Endothelial cell of umbilical vein (primary cell): Measurements from ENCODE around the gene PRDM11. TPM values are rescaled to one million over a fixed set of nuclear protein-coding genes. Genes with fewer than 3 reads are reported as not detected.
A peak's percentile ranks its signal among the peaks of the same experiment; 100 is the strongest.

Experiments
- BruUV-seq: library from RNA; stranded (reverse); fragments of 400-500 nt; replicated peaks from 2 replicates; lab custom pipeline; 2021; lab: Mats Ljungman, UMichigan
- CTCF ChIA-PET: fragments of 300-600, 350-600 bp; sonication (Branson Sonifier 250); formaldehyde crosslinking; loops from one replicate; lab custom pipeline; 2021; ENCODE audit warnings: antibody characterized with exemption, inconsistent platforms; lab: Charles Lee
- POLR2A ChIA-PET: fragments of 300-600, 350-600 bp; sonication (Branson Sonifier 250); formaldehyde crosslinking; loops from one replicate; lab custom pipeline; 2021; ENCODE audit warnings: antibody characterized with exemption, inconsistent platforms; lab: Charles Lee
- DNase-seq: peaks from one replicate; pipeline ENCODE4 v3.0.0-alpha.2; 2011; ENCODE audit warnings: low read depth, low spot score
- FAIRE-seq: peaks from 2 replicates; lab custom pipeline; 2011; peaks lifted over from hg19 to GRCh38; lab: Jason Lieb, UNC
- H2AFZ ChIP-seq: 2 replicates; pipeline ENCODE4 v1.6.0; 2012; ENCODE audit warnings: low read depth, low read length, control low read depth, inconsistent platforms
- H3K27ac ChIP-seq: 2 replicates; pipeline ENCODE4 v1.5.1; 2011; ENCODE audit warnings: low read depth, mild to moderate bottlenecking, control low read depth, low read length, moderate library complexity; ENCODE audit not compliant: insufficient read depth
- H3K27me3 ChIP-seq, 2 experiments: 2 replicates each; pipeline versions ENCODE4 v1.6.0 to v1.6.1; 2011; ENCODE audit warnings: low read length in 2 of 2, mixed read lengths in 1 of 2; ENCODE audit not compliant: control insufficient read depth in 2 of 2, insufficient read depth in 2 of 2
- H3K36me3 ChIP-seq, 2 experiments: 2 replicates in 1 of 2; 3 replicates in 1 of 2; pipeline ENCODE4 v1.5.1; 2011; ENCODE audit warnings: low read length in 2 of 2, mild to moderate bottlenecking in 1 of 2, moderate library complexity in 1 of 2; ENCODE audit not compliant: control insufficient read depth in 2 of 2, insufficient read depth in 2 of 2; ENCODE audit errors: extremely low read depth in 1 of 2
- H3K4me1 ChIP-seq: 3 replicates; pipeline ENCODE4 v1.5.1; 2011; ENCODE audit warnings: mild to moderate bottlenecking, low read length; ENCODE audit not compliant: control insufficient read depth, insufficient read depth; ENCODE audit errors: extremely low read depth
- H3K4me2 ChIP-seq: 2 replicates; pipeline ENCODE4 v1.6.1; 2011; ENCODE audit warnings: low read length, control low read depth, mixed read lengths; ENCODE audit not compliant: insufficient read depth
- H3K4me3 ChIP-seq, 3 experiments: fragments of 200-600 bp in 1 of 3; sonication (generic), shearing (Covaris generic) in 1 of 3; replicated peaks in 1 of 3; 2 replicates each; pipeline ENCODE4 v1.5.1; 2011 to 2016; ENCODE audit warnings: control low read depth in 3 of 3, low read length in 3 of 3, mild to moderate bottlenecking in 2 of 3, inconsistent platforms in 1 of 3, low read depth in 1 of 3, moderate library complexity in 1 of 3; ENCODE audit not compliant: insufficient read depth in 1 of 3
- H3K79me2 ChIP-seq: 2 replicates; pipeline ENCODE4 v1.6.0; 2012; ENCODE audit warnings: low read length, inconsistent platforms; ENCODE audit not compliant: control insufficient read depth, insufficient read depth
- H3K9ac ChIP-seq: replicated peaks from 2 replicates; pipeline ENCODE3; 2011; ENCODE audit warnings: low read length, control low read depth; ENCODE audit not compliant: insufficient read depth; ENCODE audit errors: extremely low read depth
- H3K9me1 ChIP-seq: replicated peaks from 3 replicates; pipeline ENCODE4 v1.6.0; 2011; ENCODE audit warnings: mild to moderate bottlenecking, low read length; ENCODE audit not compliant: control insufficient read depth, insufficient read depth; ENCODE audit errors: extremely low read depth
- H3K9me3 ChIP-seq: replicated peaks from 2 replicates; pipeline ENCODE4 v1.5.1; 2012; ENCODE audit warnings: low read length, inconsistent platforms; ENCODE audit not compliant: control insufficient read depth, insufficient read depth
- H4K20me1 ChIP-seq: replicated peaks from 2 replicates; pipeline ENCODE3; 2011; ENCODE audit warnings: mild to moderate bottlenecking, low read length; ENCODE audit not compliant: control insufficient read depth, insufficient read depth; ENCODE audit errors: extremely low read depth
- EZH2 ChIP-seq: IDR thresholded peaks from 2 replicates; pipeline ENCODE4 v1.6.1; 2012; ENCODE audit warnings: borderline replicate concordance, low read depth, mild to moderate bottlenecking, moderate library complexity, low read length, inconsistent platforms; ENCODE audit not compliant: severe bottlenecking
- FOS ChIP-seq: IDR thresholded peaks from 2 replicates; pipeline ENCODE4 v1.6.1; 2011; ENCODE audit warnings: mild to moderate bottlenecking, low read length, moderate library complexity, borderline replicate concordance; ENCODE audit not compliant: insufficient read depth
- GATA2 ChIP-seq: IDR thresholded peaks from 2 replicates; pipeline ENCODE4 v1.7.0; 2011; ENCODE audit warnings: low read depth, mild to moderate bottlenecking, moderate library complexity, mixed read lengths, low read length; ENCODE audit not compliant: insufficient read length, insufficient read depth
- JUN ChIP-seq: IDR thresholded peaks from 2 replicates; pipeline ENCODE4 v1.6.1; 2011; ENCODE audit warnings: borderline replicate concordance, low read depth; ENCODE audit not compliant: insufficient read length, insufficient read depth
- MYC ChIP-seq: IDR thresholded peaks from one replicate; pipeline ENCODE4 v1.6.1; 2011; ENCODE audit warnings: mild to moderate bottlenecking, low read depth, low read length
- POLR2A ChIP-seq: IDR thresholded peaks from 2 replicates; pipeline ENCODE4 v1.6.1; 2012; ENCODE audit warnings: low read depth, mild to moderate bottlenecking, control low read depth, low read length
- POLR2AphosphoS5 ChIP-seq: IDR thresholded peaks from 2 replicates; pipeline ENCODE4 v1.6.1; 2012; ENCODE audit warnings: low read depth, mild to moderate bottlenecking, control low read depth, low read length, moderate library complexity; ENCODE audit not compliant: insufficient read depth
- dilution Hi-C: fragments of 300-500 bp; cut with MboI; formaldehyde crosslinking; loops from one replicate; pipeline ENCODE4 v1.15.0; 2019; ENCODE audit warnings: low sequenced_read_pairs; ENCODE audit not compliant: extremely low pct_ligation_motif_present
- intact Hi-C: fragments of 100-400 bp; cut with micrococcal nuclease; formaldehyde crosslinking; loops from one replicate; pipeline ENCODE4 v1.10.0; 2022
- polyA plus RNA-seq, 4 experiments: library from polyadenylated mRNA; depleted of rRNA in 3 of 4; stranded (reverse) in 3 of 4; unstranded in 1 of 4; fragments of >200 nt; gene quantifications; 2 replicates each; pipeline versions ENCODE4 v1.2.1 to v1.2.3, GENCODE V29; 2011 to 2012; ENCODE audit warnings: missing spikeins in 1 of 4
- total RNA-seq: library from RNA; stranded (reverse); gene quantifications from 2 replicates; pipeline ENCODE4 v1.2.3, GENCODE V29; 2021
- TF ChIP-seq, protein P1 (sequence below): IDR thresholded peaks from 2 replicates; pipeline ENCODE4 v1.6.1; 2011; ENCODE audit not compliant: insufficient read depth, insufficient read length
- TF ChIP-seq, protein P2 (sequence below), 2 donors: IDR thresholded peaks; 1 replicate in 1 of 2; 2 replicates in 1 of 2; pipeline ENCODE4 v1.5.1; 2011; ENCODE audit warnings: low read length in 2 of 2, mild to moderate bottlenecking in 2 of 2, moderate library complexity in 2 of 2, control low read depth in 1 of 2, inconsistent platforms in 1 of 2, low read depth in 1 of 2; ENCODE audit not compliant: insufficient read depth in 1 of 2; ENCODE audit errors: extremely low read depth in 1 of 2

The PRDM11 gene
- total and polyA plus RNA-seq, 2 donors (not counting 3 experiments of a cell fraction or from before 2014, with no cell fraction given): 6.9 to 14.1 TPM

DNA sequence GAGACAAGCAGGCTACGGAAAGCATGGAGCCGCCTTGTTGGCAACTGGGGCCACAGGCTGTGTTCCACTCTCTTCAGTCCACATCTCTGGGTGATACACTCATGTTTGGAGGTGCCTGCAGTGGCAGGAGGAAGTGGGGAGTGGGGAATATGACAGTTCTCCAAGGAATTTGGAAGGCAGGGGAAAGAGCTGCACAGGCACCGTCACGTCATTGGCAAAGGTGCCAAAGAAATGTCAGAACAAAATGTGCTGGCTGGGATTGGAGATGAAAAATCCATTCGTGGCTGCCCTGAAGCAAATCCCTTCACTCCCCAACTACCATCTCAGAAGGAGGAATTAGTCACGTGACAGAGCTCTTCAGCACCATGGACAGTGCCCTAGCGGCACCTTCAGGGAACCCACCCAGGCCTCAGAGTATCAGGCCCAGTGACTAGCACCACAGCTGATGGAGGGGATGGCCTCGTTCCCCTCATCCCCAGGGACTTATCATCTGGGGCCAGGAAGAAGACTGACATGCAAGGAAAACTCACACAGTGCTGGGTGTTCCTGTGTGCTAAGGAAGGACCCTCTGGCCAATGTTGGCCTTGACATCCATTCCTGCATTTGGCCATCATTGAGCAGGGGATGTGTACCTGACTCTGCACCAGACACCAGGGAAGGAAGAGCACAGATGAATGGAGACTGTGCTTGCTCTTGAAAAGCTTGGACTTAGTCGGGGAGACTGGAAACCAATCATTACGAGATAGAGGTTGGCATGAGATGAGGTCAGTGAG is 48.5 kb upstream of the PRDM11 start:
- Histone ChIP-seq H3K4me2 (no peak overlapping the region), H3K27ac (no peak overlapping the region), H2AFZ (no peak overlapping the region), H3K4me1 (peaks cover 5% of the 10 kb centered on the region), H3K4me3 (no peak overlapping the region), H3K9ac (no peak overlapping the region), H3K27me3 (peaks cover 0 to 3% of the 10 kb centered on the region in 2 experiments), H3K9me1 (no peaks in the 10 kb centered on the region), H3K9me3 (no peaks in the 10 kb centered on the region), H4K20me1 (no peaks in the 10 kb centered on the region), H3K36me3 (no peaks in the 10 kb centered on the region), H3K79me2 (no peaks in the 10 kb centered on the region)
- peak; percentile 82 for FAIRE-seq
- peak; percentile 43 for DNase-seq
- CTCF ChIA-PET: interaction anchor here (1.2 to 22.0 kb wide), 5 partner anchors 7 to 161 kb away, joined by 3 to 1618 read pairs (median 8); no protein-coding TSS in a partner anchor
- POLR2A ChIA-PET: no interaction called here
- TF ChIP-seq, protein P1, sequence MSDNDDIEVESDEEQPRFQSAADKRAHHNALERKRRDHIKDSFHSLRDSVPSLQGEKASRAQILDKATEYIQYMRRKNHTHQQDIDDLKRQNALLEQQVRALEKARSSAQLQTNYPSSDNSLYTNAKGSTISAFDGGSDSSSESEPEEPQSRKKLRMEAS: peak; percentile 8
- TF ChIP-seq FOS: no peak
- intact Hi-C loops (no loop called here), dilution Hi-C loops (no loop called here)
- no TSS peak for BruUV-seq

GRCh38 chr11:45098929-45099328 is 47.5 kb upstream of the PRDM11 start:
- Histone ChIP-seq H4K20me1 (no peaks in the 10 kb centered on the region), H3K4me1 (peaks cover 7% of the 10 kb centered on the region), H2AFZ (no peak overlapping the region), H3K4me2 (no peak overlapping the region), H3K79me2 (no peaks in the 10 kb centered on the region), H3K36me3 (no peaks in the 10 kb centered on the region), H3K27me3 (no peaks in the 10 kb centered on the region), H3K9me1 (no peaks in the 10 kb centered on the region), H3K27ac (no peak overlapping the region), H3K9ac (no peak overlapping the region), H3K9me3 (no peaks in the 10 kb centered on the region), H3K4me3 (no peak overlapping the region)
- intact Hi-C loops (no loop called here), dilution Hi-C loops (no loop called here)
- ChIA-PET POLR2A (no interaction called here), CTCF (interaction anchor here (2.3 to 22.0 kb wide), 3 partner anchors 11 to 162 kb away, joined by 8 to 1618 read pairs (median 21); no protein-coding TSS in a partner anchor)
- no peak for FAIRE-seq
- no TSS peak for BruUV-seq
- no peak for DNase-seq
- TF ChIP-seq FOS (no peak), POLR2A (no peak), GATA2 (no peak), POLR2AphosphoS5 (no peak), MYC (no peak), JUN (no peak), EZH2 (no peak)
- TF ChIP-seq, protein P2, sequence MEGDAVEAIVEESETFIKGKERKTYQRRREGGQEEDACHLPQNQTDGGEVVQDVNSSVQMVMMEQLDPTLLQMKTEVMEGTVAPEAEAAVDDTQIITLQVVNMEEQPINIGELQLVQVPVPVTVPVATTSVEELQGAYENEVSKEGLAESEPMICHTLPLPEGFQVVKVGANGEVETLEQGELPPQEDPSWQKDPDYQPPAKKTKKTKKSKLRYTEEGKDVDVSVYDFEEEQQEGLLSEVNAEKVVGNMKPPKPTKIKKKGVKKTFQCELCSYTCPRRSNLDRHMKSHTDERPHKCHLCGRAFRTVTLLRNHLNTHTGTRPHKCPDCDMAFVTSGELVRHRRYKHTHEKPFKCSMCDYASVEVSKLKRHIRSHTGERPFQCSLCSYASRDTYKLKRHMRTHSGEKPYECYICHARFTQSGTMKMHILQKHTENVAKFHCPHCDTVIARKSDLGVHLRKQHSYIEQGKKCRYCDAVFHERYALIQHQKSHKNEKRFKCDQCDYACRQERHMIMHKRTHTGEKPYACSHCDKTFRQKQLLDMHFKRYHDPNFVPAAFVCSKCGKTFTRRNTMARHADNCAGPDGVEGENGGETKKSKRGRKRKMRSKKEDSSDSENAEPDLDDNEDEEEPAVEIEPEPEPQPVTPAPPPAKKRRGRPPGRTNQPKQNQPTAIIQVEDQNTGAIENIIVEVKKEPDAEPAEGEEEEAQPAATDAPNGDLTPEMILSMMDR (IDR thresholded peaks at IDR 0.05; ENCODE audit: extremely low read depth in 1 of 2, insufficient read depth in 1 of 2, low read depth in 1 of 2, low read length in 2 of 2): no peak
- TF ChIP-seq, protein P1: no peak
